ENCODE measurements around the gene LPCAT3.

GRCh38 chr12:7019043-7019569 is 830 bp upstream of the LPCAT3 start:
- TF ChIP-seq EZH2 (IDR thresholded peaks at IDR 0.05; ENCODE audit: borderline replicate concordance, low read depth, low read length, poor library complexity, severe bottlenecking) (no peak), CTCF (conservative IDR thresholded peaks at IDR 0.05; ENCODE audit: low read depth, low read length) (no peak)
